Measurements from ENCODE around the gene HRAS. TPM values are rescaled to one million over a fixed set of nuclear protein-coding genes. Genes with fewer than 3 reads are reported as not detected.

HRAS gene
- 100 to 1,000 TPM in 2 of 4 donors, 10 to 100 TPM in 2; 82.9 to 131 (median 96.2) TPM for total RNA-seq

DNA sequence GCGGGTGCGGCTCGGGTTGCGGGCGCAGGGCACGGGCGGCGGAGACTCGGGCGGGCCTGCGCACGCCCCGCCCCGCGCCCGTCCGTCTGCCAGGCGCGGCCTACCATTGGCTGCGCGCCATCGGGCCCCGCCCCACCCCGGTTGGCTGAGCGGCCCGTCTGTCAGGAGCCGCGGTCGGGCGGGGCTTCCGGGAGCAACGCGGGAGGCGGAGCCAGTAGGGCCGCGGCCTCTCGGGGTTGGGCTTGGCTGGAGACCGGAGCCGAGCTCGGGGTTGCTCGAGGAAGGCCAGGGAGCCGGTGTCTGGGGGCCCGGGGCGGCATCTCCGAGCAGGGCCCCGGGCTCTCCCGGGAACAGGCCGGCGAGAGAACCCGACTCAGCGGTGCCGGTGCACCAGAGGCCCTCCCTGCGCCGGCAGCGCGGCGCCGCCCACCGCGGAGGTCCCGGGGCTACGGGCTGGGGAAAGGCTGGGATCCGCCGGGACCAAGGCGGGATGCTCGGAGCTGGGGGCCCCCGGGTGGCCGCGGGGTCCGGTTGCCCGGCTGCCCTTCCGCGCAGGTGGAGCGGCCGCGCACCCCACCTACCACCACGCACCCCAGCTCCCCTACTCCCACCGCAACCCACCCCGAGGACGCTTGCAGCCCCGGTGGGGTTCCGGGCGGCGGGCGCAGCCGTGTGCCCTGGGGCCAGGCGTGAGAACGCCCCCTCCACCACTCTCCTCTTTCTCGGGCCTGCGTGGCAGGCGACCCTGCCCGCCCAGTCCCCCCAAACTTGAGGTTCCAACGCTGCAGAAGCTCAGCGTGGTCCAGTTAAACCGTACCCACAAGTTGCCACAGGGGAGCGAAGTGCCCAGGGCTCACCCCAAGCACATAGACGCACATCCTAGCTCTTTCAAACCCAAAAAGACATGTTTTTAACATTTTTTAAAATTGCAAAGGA, at the start of gene HRAS:
Gene HRAS (minus strand): TSS at position 58 of the 936 bp plus-strand sequence.
- Histone ChIP-seq H3K27me3 (no peaks in the 10 kb centered on the region), H3K27ac (peak within 1 kb of the TSS; percentile 96), H3K36me3 (peaks cover 28% of the 10 kb centered on the region), H3K4me1 (peaks cover 52% of the 10 kb centered on the region), H3K4me3 (peak within 1 kb of the TSS; percentile 91), H3K9me3 (no peaks in the 10 kb centered on the region)
- 4% methylated on average over 41 of the region's 97 CpGs for WGBS
- peak; percentile 95 to 98 for DNase-seq (ENCODE audit: low spot score in 2 of 2)
- peak in 1 of 3 donors; percentile 23 for TF ChIP-seq POLR2AphosphoS5 (IDR thresholded peaks at IDR 0.05)
- TF ChIP-seq EP300 (IDR thresholded peaks at IDR 0.05), result no peak

DNA sequence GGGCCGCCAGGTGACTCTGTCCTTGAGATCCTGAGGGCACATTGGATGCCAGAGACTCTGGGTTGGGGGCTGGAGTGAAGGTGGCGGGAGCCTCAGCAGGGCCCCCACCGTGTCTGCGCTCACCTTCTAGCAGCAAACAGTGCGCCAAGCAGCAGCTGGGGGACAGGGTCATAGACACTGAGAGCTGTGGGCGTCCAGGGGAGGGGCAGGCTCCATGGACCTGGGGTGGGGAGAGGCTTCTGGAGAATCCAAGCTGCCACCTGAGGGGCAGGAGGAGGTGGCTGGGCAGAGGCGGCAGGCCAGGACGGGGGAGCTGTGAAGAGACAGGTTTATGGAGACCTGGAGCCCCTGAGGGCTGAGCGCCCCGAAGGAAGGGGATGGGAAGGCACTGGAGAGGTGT, 48.9 kb upstream of the HRAS start:
- Histone ChIP-seq H3K4me3 (no peak overlapping the region), H3K9me3 (no peaks in the 10 kb centered on the region), H3K36me3 (peaks cover 70% of the 10 kb centered on the region), H3K4me1 (peaks cover 14% of the 10 kb centered on the region), H3K27ac (no peak overlapping the region), H3K27me3 (no peaks in the 10 kb centered on the region)
- TF ChIP-seq, protein P1, sequence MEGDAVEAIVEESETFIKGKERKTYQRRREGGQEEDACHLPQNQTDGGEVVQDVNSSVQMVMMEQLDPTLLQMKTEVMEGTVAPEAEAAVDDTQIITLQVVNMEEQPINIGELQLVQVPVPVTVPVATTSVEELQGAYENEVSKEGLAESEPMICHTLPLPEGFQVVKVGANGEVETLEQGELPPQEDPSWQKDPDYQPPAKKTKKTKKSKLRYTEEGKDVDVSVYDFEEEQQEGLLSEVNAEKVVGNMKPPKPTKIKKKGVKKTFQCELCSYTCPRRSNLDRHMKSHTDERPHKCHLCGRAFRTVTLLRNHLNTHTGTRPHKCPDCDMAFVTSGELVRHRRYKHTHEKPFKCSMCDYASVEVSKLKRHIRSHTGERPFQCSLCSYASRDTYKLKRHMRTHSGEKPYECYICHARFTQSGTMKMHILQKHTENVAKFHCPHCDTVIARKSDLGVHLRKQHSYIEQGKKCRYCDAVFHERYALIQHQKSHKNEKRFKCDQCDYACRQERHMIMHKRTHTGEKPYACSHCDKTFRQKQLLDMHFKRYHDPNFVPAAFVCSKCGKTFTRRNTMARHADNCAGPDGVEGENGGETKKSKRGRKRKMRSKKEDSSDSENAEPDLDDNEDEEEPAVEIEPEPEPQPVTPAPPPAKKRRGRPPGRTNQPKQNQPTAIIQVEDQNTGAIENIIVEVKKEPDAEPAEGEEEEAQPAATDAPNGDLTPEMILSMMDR (IDR thresholded peaks at IDR 0.05), result no peak
- no peak for TF ChIP-seq POLR2AphosphoS5 (IDR thresholded peaks at IDR 0.05)
- 99% methylated on average over 5 of the region's 10 CpGs for WGBS
- DNase-seq (ENCODE audit: low spot score in 2 of 2), result no peak

DNA sequence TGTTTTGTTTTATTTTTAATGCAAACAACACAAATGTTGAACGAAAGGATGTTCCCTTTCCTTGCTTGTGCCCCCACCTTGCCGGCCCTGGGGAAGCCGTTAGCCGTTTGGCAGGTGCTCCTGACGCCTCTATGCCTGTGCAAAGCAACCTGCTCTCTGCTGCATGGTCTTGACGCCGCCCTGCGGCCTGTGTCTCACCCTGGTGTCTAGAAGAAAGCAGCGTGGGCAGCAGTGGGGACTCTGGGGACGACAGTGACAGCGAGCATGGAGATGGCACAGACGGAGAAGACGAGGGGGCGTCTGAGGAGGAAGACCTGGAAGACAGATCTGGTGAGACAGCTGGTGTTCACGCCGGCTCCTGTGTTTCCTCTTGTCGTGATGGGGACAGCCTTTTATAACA, 46.4 kb upstream of the HRAS start:
- H3K36me3 ChIP-seq, result peaks cover 45% of the 10 kb centered on the region
- no peak for DNase-seq (ENCODE audit: low spot score in 2 of 2)
- 76% methylated on average over 17 of the region's 17 CpGs for WGBS
- H3K27me3 ChIP-seq, result no peaks in the 10 kb centered on the region
- no peaks in the 10 kb centered on the region for H3K9me3 ChIP-seq
- no peak overlapping the region for H3K27ac ChIP-seq
- no peak for TF ChIP-seq EP300 (IDR thresholded peaks at IDR 0.05)
- TF ChIP-seq, protein P1 (IDR thresholded peaks at IDR 0.05), result no peak
- TF ChIP-seq POLR2AphosphoS5 (IDR thresholded peaks at IDR 0.05), result no peak
- no peak for TF ChIP-seq POLR2A (IDR thresholded peaks at IDR 0.05)
- H3K4me3 ChIP-seq, result no peak overlapping the region
- H3K4me1 ChIP-seq, result peaks cover 37% of the 10 kb centered on the region

DNA sequence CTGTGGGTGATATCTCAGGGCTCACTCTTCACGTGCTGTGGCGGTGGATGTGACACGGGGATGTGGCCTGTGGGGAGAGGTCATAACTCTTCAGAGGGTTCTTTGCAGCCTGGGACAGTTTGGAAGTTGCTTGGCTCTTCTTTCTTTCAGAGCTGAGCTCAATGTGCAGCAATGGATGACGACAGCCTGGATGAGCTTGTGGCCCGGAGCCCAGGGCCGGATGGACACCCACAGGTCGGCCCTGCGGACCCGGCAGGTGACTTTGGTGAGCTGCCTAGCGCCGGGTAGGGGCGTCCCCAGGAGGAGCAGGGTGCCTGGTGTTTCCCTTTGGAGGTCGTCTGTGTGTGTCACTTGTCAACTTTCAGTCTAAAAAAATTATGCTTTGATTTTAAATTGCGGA, 46.0 kb upstream of the HRAS start:
- peaks cover 37% of the 10 kb centered on the region for H3K4me1 ChIP-seq
- no peak for TF ChIP-seq EP300 (IDR thresholded peaks at IDR 0.05)
- TF ChIP-seq POLR2A (IDR thresholded peaks at IDR 0.05), result no peak
- no peak for TF ChIP-seq POLR2AphosphoS5 (IDR thresholded peaks at IDR 0.05)
- TF ChIP-seq, protein P1 (IDR thresholded peaks at IDR 0.05), result no peak
- H3K27ac ChIP-seq, result no peak overlapping the region
- H3K36me3 ChIP-seq, result peaks cover 41% of the 10 kb centered on the region
- WGBS, result 79% methylated on average over 8 of the region's 14 CpGs
- no peaks in the 10 kb centered on the region for H3K27me3 ChIP-seq
- DNase-seq (ENCODE audit: low spot score in 2 of 2), result no peak
- H3K9me3 ChIP-seq, result no peaks in the 10 kb centered on the region
- no peak overlapping the region for H3K4me3 ChIP-seq

DNA sequence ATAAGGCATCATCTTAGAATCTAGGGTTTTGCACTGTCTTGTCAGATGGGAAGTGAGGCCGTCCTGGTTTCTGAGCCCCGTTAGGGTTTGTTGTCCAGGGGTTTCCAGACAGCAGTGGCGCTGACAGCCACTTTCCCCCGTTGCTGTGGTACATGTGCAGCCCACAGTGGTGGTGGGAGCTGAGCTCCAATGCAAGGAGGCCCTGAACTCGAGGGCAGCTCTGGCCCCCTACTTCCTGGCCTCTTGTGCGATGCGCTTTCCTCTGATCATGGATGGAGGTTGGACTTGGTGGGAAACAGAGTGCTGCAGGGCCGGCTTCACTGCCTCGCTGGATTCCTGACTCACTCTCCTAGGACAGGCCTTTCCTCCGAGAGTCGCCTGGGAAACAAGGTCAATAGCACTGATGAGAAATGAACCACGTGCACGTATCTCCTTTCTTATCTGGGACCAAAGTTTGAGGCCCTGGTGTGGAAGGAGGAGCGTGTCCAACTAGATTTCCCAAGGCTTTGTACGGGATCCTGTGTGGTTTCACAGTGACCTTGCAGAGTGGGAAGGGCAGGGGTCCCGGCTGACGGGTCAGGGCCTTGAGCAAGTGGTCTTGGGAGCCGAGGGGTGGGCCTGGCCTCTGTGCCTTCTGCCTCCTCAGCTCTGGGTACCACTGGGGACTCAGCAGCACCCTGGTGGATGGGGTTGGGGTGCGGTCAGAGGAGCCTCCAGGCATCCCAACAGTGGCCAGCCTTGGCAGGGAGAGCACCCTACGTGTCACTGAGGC, 44.6 kb upstream of the HRAS start:
- Histone ChIP-seq H3K36me3 (peaks cover 34% of the 10 kb centered on the region), H3K27ac (no peak overlapping the region), H3K27me3 (no peaks in the 10 kb centered on the region), H3K4me3 (no peak overlapping the region), H3K4me1 (peaks cover 43% of the 10 kb centered on the region), H3K9me3 (no peaks in the 10 kb centered on the region)
- TF ChIP-seq POLR2A (IDR thresholded peaks at IDR 0.05) (no peak), EP300 (IDR thresholded peaks at IDR 0.05) (no peak), POLR2AphosphoS5 (IDR thresholded peaks at IDR 0.05) (no peak)
- TF ChIP-seq, protein P1 (IDR thresholded peaks at IDR 0.05), result no peak
- no peak for DNase-seq (ENCODE audit: low spot score in 2 of 2)
- WGBS, result 84% methylated on average over 17 of the region's 20 CpGs
